K562 (cell line): ENCODE results near the gene GCHFR. TPM values are rescaled to one million over a fixed set of nuclear protein-coding genes. Genes with fewer than 3 reads are reported as not detected.

ENCODE experiments used
- BCOR ChIP-seq: fragments of 450-650 bp; IDR thresholded peaks from 2 replicates; pipeline ENCODE4 v1.6.1; 2016
- ELF1 ChIP-seq: fragments of 200-800 bp; sonication (Bioruptor generic); IDR thresholded peaks from 2 replicates; pipeline ENCODE4 v1.6.1; 2016; ENCODE audit warnings: missing genetic modification characterization, missing compliant biosample characterization
- NFXL1 ChIP-seq: fragments of 450-650 bp; formaldehyde crosslinking; IDR thresholded peaks from 2 replicates; pipeline ENCODE4 v1.4.0; 2021; ENCODE audit warnings: mild to moderate bottlenecking
- NR2C1 ChIP-seq, 2 experiments: fragments of 450-650 bp; IDR thresholded peaks; 2 replicates each; pipeline ENCODE4 v1.6.1; 2017; ENCODE audit warnings: mild to moderate bottlenecking in 2 of 2, antibody characterized with exemption in 1 of 2, inconsistent platforms in 1 of 2, missing compliant biosample characterization in 1 of 2, missing genetic modification characterization in 1 of 2
- RAD51 ChIP-seq: fragments of 450-650 bp; IDR thresholded peaks from 2 replicates; pipeline ENCODE4 v1.7.1; 2016; ENCODE audit warnings: low read depth, mild to moderate bottlenecking, borderline replicate concordance
- TOE1 ChIP-seq, 2 experiments: fragments of 450-650 bp in 1 of 2; sonication (generic) in 1 of 2; formaldehyde crosslinking in 1 of 2; IDR thresholded peaks; 2 replicates each; pipeline versions ENCODE4 v1.7.1 to v1.8.0; 2016 to 2022; ENCODE audit warnings: borderline replicate concordance in 2 of 2, mild to moderate bottlenecking in 2 of 2, antibody characterized with exemption in 1 of 2, inconsistent platforms in 1 of 2, low read depth in 1 of 2, missing genetic modification reagents in 1 of 2, moderate library complexity in 1 of 2
- polyA plus RNA-seq, 8 experiments: library from polyadenylated mRNA; depleted of rRNA in 4 of 8; stranded (reverse) in 5 of 8; unstranded in 3 of 8; fragments of >200 nt; fragmentation: Nextera tagmentation in 2 of 8; fragmentation: Illumina TruSeq in 1 of 8; extraction: Ambion mirVana in 2 of 8; extraction: Trizol in 1 of 8; gene quantifications; 2 replicates each; pipeline versions ENCODE4 v1.2.1 to v1.2.3, GENCODE V29; 2011 to 2014; ENCODE audit warnings: inconsistent platforms in 1 of 8, missing spikeins in 1 of 8
- total RNA-seq, 7 experiments: library from RNA; depleted of rRNA in 6 of 7; stranded (reverse); fragments of >200 nt in 6 of 7; fragmentation: Illumina TruSeq in 2 of 7; extraction: Trizol in 2 of 7; gene quantifications; 2 replicates each; pipeline versions ENCODE4 v1.2.1 to v1.2.3, GENCODE V29; 2011 to 2021; ENCODE audit warnings: low replicate concordance in 1 of 7
- TF ChIP-seq, protein P1 (sequence below): fragments of 450-650 bp; IDR thresholded peaks from 2 replicates; pipeline ENCODE4 v1.6.1; 2016; ENCODE audit warnings: mild to moderate bottlenecking, moderate library complexity
- TF ChIP-seq, protein P2 (sequence below): sonication (generic); formaldehyde crosslinking; IDR thresholded peaks from 2 replicates; pipeline ENCODE4 v1.9.0; 2022; ENCODE audit warnings: mild to moderate bottlenecking, missing genetic modification reagents

Gene GCHFR
- total and polyA plus RNA-seq, 9 of the 15 experiments (the other 6 are each of a cell fraction or from before 2014, with no cell fraction given) = 8.7 to 83.5 (median 20.8) TPM

DNA sequence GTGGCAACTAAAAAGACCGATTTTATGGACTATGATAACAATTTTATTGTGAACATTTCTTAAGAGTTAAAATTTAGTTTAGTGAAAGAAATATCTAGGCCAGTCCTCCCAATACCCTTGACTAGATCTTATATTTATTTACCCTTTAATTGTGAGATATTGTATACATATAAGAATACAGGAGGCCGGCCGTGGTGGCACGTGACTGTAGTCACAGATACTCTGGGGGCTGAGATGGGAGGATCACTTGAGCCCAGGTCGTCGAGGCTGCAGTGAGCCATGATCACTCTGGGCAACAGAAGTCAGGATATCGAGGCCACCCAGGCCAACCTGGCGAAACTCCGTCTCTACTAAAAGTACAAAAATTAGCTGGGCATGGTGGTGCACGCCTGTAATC is 8.1 kb upstream of the GCHFR start (continued):
- peak; percentile 76 for TF ChIP-seq RAD51
- TF ChIP-seq BCOR = peak; percentile 50
- TF ChIP-seq TOE1 (IDR thresholded peaks at IDR 0.05; ENCODE audit: borderline replicate concordance) = peak; percentile 43; the same call in 1 of the 2 replicates
- TF ChIP-seq TOE1 (CRISPR knock-in tag; IDR thresholded peaks at IDR 0.05; ENCODE audit: borderline replicate concordance, low read depth) = no peak
- TF ChIP-seq NFXL1 = no peak
- peak; percentile 7; the same call in 1 of the 2 replicates for TF ChIP-seq ELF1 (tag)
- TF ChIP-seq NR2C1 (IDR thresholded peaks at IDR 0.05) = no peak
- TF ChIP-seq NR2C1 (tag; IDR thresholded peaks at IDR 0.05) = no peak
- TF ChIP-seq, protein P1, sequence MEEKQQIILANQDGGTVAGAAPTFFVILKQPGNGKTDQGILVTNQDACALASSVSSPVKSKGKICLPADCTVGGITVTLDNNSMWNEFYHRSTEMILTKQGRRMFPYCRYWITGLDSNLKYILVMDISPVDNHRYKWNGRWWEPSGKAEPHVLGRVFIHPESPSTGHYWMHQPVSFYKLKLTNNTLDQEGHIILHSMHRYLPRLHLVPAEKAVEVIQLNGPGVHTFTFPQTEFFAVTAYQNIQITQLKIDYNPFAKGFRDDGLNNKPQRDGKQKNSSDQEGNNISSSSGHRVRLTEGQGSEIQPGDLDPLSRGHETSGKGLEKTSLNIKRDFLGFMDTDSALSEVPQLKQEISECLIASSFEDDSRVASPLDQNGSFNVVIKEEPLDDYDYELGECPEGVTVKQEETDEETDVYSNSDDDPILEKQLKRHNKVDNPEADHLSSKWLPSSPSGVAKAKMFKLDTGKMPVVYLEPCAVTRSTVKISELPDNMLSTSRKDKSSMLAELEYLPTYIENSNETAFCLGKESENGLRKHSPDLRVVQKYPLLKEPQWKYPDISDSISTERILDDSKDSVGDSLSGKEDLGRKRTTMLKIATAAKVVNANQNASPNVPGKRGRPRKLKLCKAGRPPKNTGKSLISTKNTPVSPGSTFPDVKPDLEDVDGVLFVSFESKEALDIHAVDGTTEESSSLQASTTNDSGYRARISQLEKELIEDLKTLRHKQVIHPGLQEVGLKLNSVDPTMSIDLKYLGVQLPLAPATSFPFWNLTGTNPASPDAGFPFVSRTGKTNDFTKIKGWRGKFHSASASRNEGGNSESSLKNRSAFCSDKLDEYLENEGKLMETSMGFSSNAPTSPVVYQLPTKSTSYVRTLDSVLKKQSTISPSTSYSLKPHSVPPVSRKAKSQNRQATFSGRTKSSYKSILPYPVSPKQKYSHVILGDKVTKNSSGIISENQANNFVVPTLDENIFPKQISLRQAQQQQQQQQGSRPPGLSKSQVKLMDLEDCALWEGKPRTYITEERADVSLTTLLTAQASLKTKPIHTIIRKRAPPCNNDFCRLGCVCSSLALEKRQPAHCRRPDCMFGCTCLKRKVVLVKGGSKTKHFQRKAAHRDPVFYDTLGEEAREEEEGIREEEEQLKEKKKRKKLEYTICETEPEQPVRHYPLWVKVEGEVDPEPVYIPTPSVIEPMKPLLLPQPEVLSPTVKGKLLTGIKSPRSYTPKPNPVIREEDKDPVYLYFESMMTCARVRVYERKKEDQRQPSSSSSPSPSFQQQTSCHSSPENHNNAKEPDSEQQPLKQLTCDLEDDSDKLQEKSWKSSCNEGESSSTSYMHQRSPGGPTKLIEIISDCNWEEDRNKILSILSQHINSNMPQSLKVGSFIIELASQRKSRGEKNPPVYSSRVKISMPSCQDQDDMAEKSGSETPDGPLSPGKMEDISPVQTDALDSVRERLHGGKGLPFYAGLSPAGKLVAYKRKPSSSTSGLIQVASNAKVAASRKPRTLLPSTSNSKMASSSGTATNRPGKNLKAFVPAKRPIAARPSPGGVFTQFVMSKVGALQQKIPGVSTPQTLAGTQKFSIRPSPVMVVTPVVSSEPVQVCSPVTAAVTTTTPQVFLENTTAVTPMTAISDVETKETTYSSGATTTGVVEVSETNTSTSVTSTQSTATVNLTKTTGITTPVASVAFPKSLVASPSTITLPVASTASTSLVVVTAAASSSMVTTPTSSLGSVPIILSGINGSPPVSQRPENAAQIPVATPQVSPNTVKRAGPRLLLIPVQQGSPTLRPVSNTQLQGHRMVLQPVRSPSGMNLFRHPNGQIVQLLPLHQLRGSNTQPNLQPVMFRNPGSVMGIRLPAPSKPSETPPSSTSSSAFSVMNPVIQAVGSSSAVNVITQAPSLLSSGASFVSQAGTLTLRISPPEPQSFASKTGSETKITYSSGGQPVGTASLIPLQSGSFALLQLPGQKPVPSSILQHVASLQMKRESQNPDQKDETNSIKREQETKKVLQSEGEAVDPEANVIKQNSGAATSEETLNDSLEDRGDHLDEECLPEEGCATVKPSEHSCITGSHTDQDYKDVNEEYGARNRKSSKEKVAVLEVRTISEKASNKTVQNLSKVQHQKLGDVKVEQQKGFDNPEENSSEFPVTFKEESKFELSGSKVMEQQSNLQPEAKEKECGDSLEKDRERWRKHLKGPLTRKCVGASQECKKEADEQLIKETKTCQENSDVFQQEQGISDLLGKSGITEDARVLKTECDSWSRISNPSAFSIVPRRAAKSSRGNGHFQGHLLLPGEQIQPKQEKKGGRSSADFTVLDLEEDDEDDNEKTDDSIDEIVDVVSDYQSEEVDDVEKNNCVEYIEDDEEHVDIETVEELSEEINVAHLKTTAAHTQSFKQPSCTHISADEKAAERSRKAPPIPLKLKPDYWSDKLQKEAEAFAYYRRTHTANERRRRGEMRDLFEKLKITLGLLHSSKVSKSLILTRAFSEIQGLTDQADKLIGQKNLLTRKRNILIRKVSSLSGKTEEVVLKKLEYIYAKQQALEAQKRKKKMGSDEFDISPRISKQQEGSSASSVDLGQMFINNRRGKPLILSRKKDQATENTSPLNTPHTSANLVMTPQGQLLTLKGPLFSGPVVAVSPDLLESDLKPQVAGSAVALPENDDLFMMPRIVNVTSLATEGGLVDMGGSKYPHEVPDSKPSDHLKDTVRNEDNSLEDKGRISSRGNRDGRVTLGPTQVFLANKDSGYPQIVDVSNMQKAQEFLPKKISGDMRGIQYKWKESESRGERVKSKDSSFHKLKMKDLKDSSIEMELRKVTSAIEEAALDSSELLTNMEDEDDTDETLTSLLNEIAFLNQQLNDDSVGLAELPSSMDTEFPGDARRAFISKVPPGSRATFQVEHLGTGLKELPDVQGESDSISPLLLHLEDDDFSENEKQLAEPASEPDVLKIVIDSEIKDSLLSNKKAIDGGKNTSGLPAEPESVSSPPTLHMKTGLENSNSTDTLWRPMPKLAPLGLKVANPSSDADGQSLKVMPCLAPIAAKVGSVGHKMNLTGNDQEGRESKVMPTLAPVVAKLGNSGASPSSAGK = peak; percentile 54
- TF ChIP-seq, protein P2, sequence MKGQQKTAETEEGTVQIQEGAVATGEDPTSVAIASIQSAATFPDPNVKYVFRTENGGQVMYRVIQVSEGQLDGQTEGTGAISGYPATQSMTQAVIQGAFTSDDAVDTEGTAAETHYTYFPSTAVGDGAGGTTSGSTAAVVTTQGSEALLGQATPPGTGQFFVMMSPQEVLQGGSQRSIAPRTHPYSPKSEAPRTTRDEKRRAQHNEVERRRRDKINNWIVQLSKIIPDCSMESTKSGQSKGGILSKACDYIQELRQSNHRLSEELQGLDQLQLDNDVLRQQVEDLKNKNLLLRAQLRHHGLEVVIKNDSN (CRISPR knock-in tag) = peak; percentile 68
